Measurements from ENCODE around the gene TMEM186.

GRCh38 chr16:8798174-8798527 lies 712 bp upstream of the TMEM186 start:
- TF ChIP-seq CTCF (conservative IDR thresholded peaks at IDR 0.05; ENCODE audit: low read length) (no peak), EZH2phosphoT487 (IDR thresholded peaks at IDR 0.05; ENCODE audit: borderline replicate concordance) (no peak)

Data from Loucy (cell line).